ENCODE measurements around the gene FAM200B.

GRCh38 chr4:15689540-15689939 lies 7.9 kb downstream of the FAM200B start:
- no peak for TF ChIP-seq YY1 (IDR thresholded peaks at IDR 0.05; ENCODE audit: insufficient read depth, insufficient read length)
- no peak for TF ChIP-seq SUZ12 (IDR thresholded peaks at IDR 0.05; ENCODE audit: extremely low read depth, insufficient read depth, insufficient read length)
- no peak for TF ChIP-seq ZNF274 (IDR thresholded peaks at IDR 0.05; ENCODE audit: low read depth, low read length)
